Measurements from ENCODE around the gene KIAA1217.

DNA sequence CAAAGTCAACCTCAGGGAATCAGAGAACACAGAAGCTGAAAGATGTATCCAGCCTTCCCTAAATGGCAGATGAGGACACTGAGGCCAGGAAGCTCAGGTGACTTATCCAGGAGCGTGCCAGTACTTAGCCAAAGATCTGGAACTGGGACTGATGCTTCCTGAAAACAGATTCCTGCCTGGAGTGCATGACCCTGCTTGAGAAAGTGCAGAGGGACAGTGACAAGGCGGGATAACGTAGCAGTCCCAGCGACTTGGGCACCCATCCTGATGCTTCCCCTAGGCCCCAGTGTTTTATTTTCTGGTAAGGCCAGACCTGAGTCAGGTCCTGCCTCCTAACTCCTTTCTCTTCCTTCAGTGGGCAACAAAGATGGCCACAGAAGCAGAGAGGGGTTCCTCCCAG, 48.6 kb downstream of the KIAA1217 start:
- TF ChIP-seq, protein P1, sequence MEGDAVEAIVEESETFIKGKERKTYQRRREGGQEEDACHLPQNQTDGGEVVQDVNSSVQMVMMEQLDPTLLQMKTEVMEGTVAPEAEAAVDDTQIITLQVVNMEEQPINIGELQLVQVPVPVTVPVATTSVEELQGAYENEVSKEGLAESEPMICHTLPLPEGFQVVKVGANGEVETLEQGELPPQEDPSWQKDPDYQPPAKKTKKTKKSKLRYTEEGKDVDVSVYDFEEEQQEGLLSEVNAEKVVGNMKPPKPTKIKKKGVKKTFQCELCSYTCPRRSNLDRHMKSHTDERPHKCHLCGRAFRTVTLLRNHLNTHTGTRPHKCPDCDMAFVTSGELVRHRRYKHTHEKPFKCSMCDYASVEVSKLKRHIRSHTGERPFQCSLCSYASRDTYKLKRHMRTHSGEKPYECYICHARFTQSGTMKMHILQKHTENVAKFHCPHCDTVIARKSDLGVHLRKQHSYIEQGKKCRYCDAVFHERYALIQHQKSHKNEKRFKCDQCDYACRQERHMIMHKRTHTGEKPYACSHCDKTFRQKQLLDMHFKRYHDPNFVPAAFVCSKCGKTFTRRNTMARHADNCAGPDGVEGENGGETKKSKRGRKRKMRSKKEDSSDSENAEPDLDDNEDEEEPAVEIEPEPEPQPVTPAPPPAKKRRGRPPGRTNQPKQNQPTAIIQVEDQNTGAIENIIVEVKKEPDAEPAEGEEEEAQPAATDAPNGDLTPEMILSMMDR (conservative IDR thresholded peaks at IDR 0.05; ENCODE audit: low read depth, low read length) = no peak
- TF ChIP-seq EZH2 (IDR thresholded peaks at IDR 0.05; ENCODE audit: borderline replicate concordance, low read depth, low read length, poor library complexity, severe bottlenecking) = no peak
